AG09309 (cell line): Measurements from ENCODE around the gene SLC25A34.
A peak's percentile ranks its signal among the peaks of the same experiment; 100 is the strongest.

Experiments
- DNase-seq: peaks from one replicate; pipeline ENCODE4 v3.0.0-alpha.2; 2010; ENCODE audit warnings: low read depth
- H3K4me3 ChIP-seq: 2 replicates; pipeline ENCODE4 v1.5.1; 2011; ENCODE audit warnings: mild to moderate bottlenecking, low read depth, low read length, moderate library complexity; ENCODE audit not compliant: control insufficient read depth
- CTCF ChIP-seq: IDR thresholded peaks from 2 replicates; pipeline ENCODE4 v1.5.1; 2011; ENCODE audit warnings: mild to moderate bottlenecking, low read depth, low read length, inconsistent platforms; ENCODE audit not compliant: insufficient read depth, control insufficient read depth; ENCODE audit errors: missing control alignments

SLC25A34 gene

GRCh38 chr1:15761366-15762128 lies 25.5 kb downstream of the SLC25A34 start:
- TF ChIP-seq CTCF, result no peak
- no peak for DNase-seq
- H3K4me3 ChIP-seq, result no peak overlapping the region

GRCh38 chr1:15762546-15762945 lies 26.5 kb downstream of the SLC25A34 start:
- H3K4me3 ChIP-seq, result no peak overlapping the region
- TF ChIP-seq CTCF, result no peak
- no peak for DNase-seq

GRCh38 chr1:15764269-15764764 lies 28.3 kb downstream of the SLC25A34 start:
- no peak overlapping the region for H3K4me3 ChIP-seq
- no peak for DNase-seq
- no peak for TF ChIP-seq CTCF

GRCh38 chr1:15764890-15765289 lies 28.8 kb downstream of the SLC25A34 start:
- H3K4me3 ChIP-seq, result no peak overlapping the region
- no peak for TF ChIP-seq CTCF
- no peak for DNase-seq

- no peak for TF ChIP-seq CTCF
- no peak overlapping the region for H3K4me3 ChIP-seq
- DNase-seq, result peak; percentile 72
Measured at GRCh38 chr1:15765495-15766194, 29.6 kb downstream of the SLC25A34 start.

- no peak for TF ChIP-seq CTCF
- no peak for DNase-seq
- H3K4me3 ChIP-seq, result no peak overlapping the region
Measured at GRCh38 chr1:15767941-15768340, 31.9 kb downstream of the SLC25A34 start.
